Sigmoid colon (tissue), 4 donors: ENCODE results near the gene GNAI2.

Experiments
- CTCF ChIP-seq, 4 experiments: fragments of 450-650 bp in 3 of 4; fragments of 200-600 bp in 1 of 4; IDR thresholded peaks; one replicate each; pipeline ENCODE4 v1.5.1; 2016 to 2019; ENCODE audit warnings: antibody characterized with exemption in 4 of 4, mild to moderate bottlenecking in 3 of 4, moderate library complexity in 2 of 4
- EP300 ChIP-seq, 4 donors: sonication (generic); formaldehyde crosslinking; IDR thresholded peaks; one replicate each; pipeline ENCODE4 v1.6.1; 2017; ENCODE audit warnings: antibody characterized with exemption in 4 of 4
- POLR2A ChIP-seq, 2 donors: fragments of 450-650 bp; IDR thresholded peaks; one replicate each; pipeline ENCODE4 v1.6.1; 2016; ENCODE audit warnings: antibody characterized with exemption in 2 of 2, mild to moderate bottlenecking in 2 of 2, moderate library complexity in 2 of 2
- POLR2AphosphoS5 ChIP-seq, 4 donors: sonication (generic); formaldehyde crosslinking; IDR thresholded peaks; one replicate each; pipeline ENCODE4 v1.6.1; 2017; ENCODE audit warnings: antibody characterized with exemption in 4 of 4

GRCh38 chr3:50232303-50232702 lies 3.7 kb upstream of the GNAI2 start:
- TF ChIP-seq EP300 (IDR thresholded peaks at IDR 0.05) (no peak), CTCF (IDR thresholded peaks at IDR 0.05) (no peak), POLR2A (IDR thresholded peaks at IDR 0.05) (no peak), POLR2AphosphoS5 (IDR thresholded peaks at IDR 0.05) (no peak)
